HepG2 (cell line): Measurements from ENCODE around the gene PIP4K2C. TPM values are rescaled to one million over a fixed set of nuclear protein-coding genes. Genes with fewer than 3 reads are reported as not detected.
"Not testable (repeated sequence)": the region's sequence is repeated elsewhere in the genome, so short reads cannot be mapped to it uniquely, and the experiment has no call there.

ENCODE experiments used
- ATAC-seq: fragments of 200-7000 bp; cut with Tn5 transposase; 3 replicates; pipeline ENCODE4 v1.9.1; 2020; ENCODE audit warnings: mild to moderate bottlenecking, moderate library complexity
- BruUV-seq: library from RNA; stranded (reverse); fragments of 400-500 nt; replicated peaks from 2 replicates; lab custom pipeline; 2021; lab: Mats Ljungman, UMichigan
- CTCF ChIA-PET: fragments of 300-600 bp; formaldehyde crosslinking; extraction: SDS; loops from one replicate; lab custom pipeline; 2021; ENCODE audit warnings: low total read pairs, inconsistent platforms, low intra/inter-chr PET ratio; lab: Yijun Ruan, JAX
- POLR2A ChIA-PET: fragments of 350-600 bp; sonication (Branson Sonifier 250); formaldehyde crosslinking; loops from one replicate; lab custom pipeline; 2020; ENCODE audit warnings: antibody characterized with exemption, inconsistent platforms; lab: Yijun Ruan, JAX
- DNase-seq: peaks from one replicate; pipeline ENCODE4 v3.0.0-alpha.2; 2015; ENCODE audit warnings: low spot score
- FAIRE-seq: peaks from 3 replicates; lab custom pipeline; 2011; peaks lifted over from hg19 to GRCh38; lab: Jason Lieb, UNC
- H2AFZ ChIP-seq: one replicate; pipeline ENCODE4 v1.6.1; 2011; ENCODE audit warnings: low read length, inconsistent platforms
- H3K27ac ChIP-seq: fragments of 300-600 bp; 3 replicates; pipeline ENCODE4 v1.8.0; 2011; ENCODE audit warnings: mixed run types, mild to moderate bottlenecking, mixed read lengths, low read length, inconsistent platforms; ENCODE audit not compliant: insufficient read depth; ENCODE audit errors: extremely low read length
- H3K27me3 ChIP-seq, 2 experiments: fragments of 200-600 bp in 1 of 2; 2 replicates in 1 of 2; 3 replicates in 1 of 2; pipeline versions ENCODE4 v1.6.0 to v1.8.0; 2011; ENCODE audit warnings: low read length in 2 of 2, mild to moderate bottlenecking in 2 of 2, moderate library complexity in 2 of 2, inconsistent platforms in 1 of 2; ENCODE audit not compliant: insufficient read depth in 2 of 2, control insufficient read depth in 1 of 2
- H3K36me3 ChIP-seq, 2 experiments: fragments of 200-600 bp in 1 of 2; replicated peaks in 1 of 2; 2 replicates in 1 of 2; 3 replicates in 1 of 2; pipeline versions ENCODE4 v1.5.1 to v1.8.0; 2011; ENCODE audit warnings: low read length in 2 of 2, inconsistent platforms in 1 of 2; ENCODE audit not compliant: insufficient read depth in 2 of 2, control insufficient read depth in 1 of 2
- H3K4me1 ChIP-seq: 2 replicates; pipeline ENCODE4 v1.5.1; 2012; ENCODE audit warnings: low read length, inconsistent platforms; ENCODE audit not compliant: insufficient read depth
- H3K4me2 ChIP-seq: 2 replicates; pipeline ENCODE4 v1.6.0; 2011; ENCODE audit warnings: low read depth, low read length, inconsistent platforms
- H3K4me3 ChIP-seq, 3 experiments: fragments of 200-600 bp in 1 of 3; sonication (generic), shearing (Covaris generic) in 1 of 3; replicated peaks in 1 of 3; 2 replicates each; pipeline ENCODE4 v1.5.1; 2011 to 2016; ENCODE audit warnings: low read length in 3 of 3, inconsistent platforms in 2 of 3, low read depth in 2 of 3, mild to moderate bottlenecking in 2 of 3, control low read depth in 1 of 3, mixed read lengths in 1 of 3; ENCODE audit not compliant: insufficient read depth in 1 of 3
- H3K79me2 ChIP-seq: one replicate; pipeline ENCODE4 v1.6.1; 2011; ENCODE audit warnings: low read length, inconsistent platforms; ENCODE audit not compliant: insufficient read depth
- H3K9ac ChIP-seq: 2 replicates; pipeline ENCODE4 v1.6.0; 2011; ENCODE audit warnings: mild to moderate bottlenecking, low read depth, low read length, inconsistent platforms; ENCODE audit not compliant: insufficient read depth
- H3K9me3 ChIP-seq: 2 replicates; pipeline ENCODE4 v1.5.1; 2012; ENCODE audit warnings: mild to moderate bottlenecking, low read length
- H4K20me1 ChIP-seq: 2 replicates; pipeline ENCODE4 v1.6.0; 2011; ENCODE audit warnings: inconsistent platforms, mild to moderate bottlenecking, low read length, moderate library complexity; ENCODE audit not compliant: insufficient read depth
- AKAP8 ChIP-seq: sonication (generic); formaldehyde crosslinking; IDR thresholded peaks from 2 replicates; pipeline ENCODE4 v1.5.1; 2020; ENCODE audit warnings: mild to moderate bottlenecking, missing genetic modification reagents
- GTF3A ChIP-seq: sonication (generic); formaldehyde crosslinking; conservative IDR thresholded peaks from 2 replicates; pipeline ENCODE4 v1.4.0; 2020; ENCODE audit warnings: mild to moderate bottlenecking, missing genetic modification reagents
- WGBS: methylation state at CpG from one replicate; pipeline ENCODE4 v1.1.6; 2017; ENCODE audit warnings: low lambda C conversion rate; 5-methylcytosine and 5-hydroxymethylcytosine counted together
- in situ Hi-C: cut with HindIII; loops from 2 replicates; pipeline ENCODE4 v1.10.0; 2017; ENCODE audit warnings: low pct_unique_long_range_greater_than_20kb; ENCODE audit not compliant: extremely low pct_ligation_motif_present
- intact Hi-C: fragments of 100-400 bp; cut with micrococcal nuclease; formaldehyde crosslinking; loops from one replicate; pipeline ENCODE4 v1.10.0; 2022; ENCODE audit not compliant: unreplicated experiment
- polyA plus RNA-seq, 8 experiments: library from polyadenylated mRNA; depleted of rRNA in 3 of 8; stranded (reverse) in 7 of 8; unstranded in 1 of 8; fragments of >200 nt; fragmentation: Illumina TruSeq in 4 of 8; extraction: Trizol in 4 of 8; gene quantifications; 2 replicates each; pipeline versions ENCODE4 v1.2.1 to v1.2.3, GENCODE V29; 2011 to 2016; ENCODE audit warnings: low read depth in 4 of 8, missing spikeins in 1 of 8, mixed read lengths in 1 of 8; ENCODE audit not compliant: insufficient read depth in 1 of 8
- total RNA-seq, 5 experiments: library from RNA; depleted of rRNA; stranded (reverse); fragments of >200 nt; fragmentation: Illumina TruSeq; extraction: Trizol; gene quantifications; 2 replicates each; pipeline ENCODE4 v1.2.3, GENCODE V29; 2016; ENCODE audit warnings: low read depth in 1 of 5

Gene PIP4K2C
- total and polyA plus RNA-seq, 2 of the 13 experiments (the other 11 are each of a cell fraction or from before 2014, with no cell fraction given) = 23.3 to 26.4 TPM

DNA sequence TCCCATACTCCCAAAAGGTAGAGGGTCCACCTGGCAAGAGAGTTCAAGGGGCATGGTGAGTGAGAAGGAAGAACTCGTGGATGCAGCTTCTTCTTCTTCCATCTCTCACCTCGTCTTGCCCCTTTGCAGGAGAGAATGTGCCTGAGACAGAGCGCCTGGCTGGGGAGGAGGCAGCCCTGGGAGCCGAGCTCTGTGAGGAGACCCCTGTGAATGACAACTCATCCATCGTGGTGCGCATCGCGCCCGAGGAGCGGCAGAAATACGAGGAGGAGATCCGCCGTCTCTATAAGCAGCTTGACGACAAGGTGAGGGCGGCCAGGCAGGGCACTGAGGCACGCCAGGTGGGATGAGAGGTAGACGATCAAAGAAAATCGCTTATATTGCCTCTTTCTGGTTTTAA lies 21.1 kb upstream of the PIP4K2C start:
- Histone ChIP-seq H3K79me2 (no peaks in the 10 kb centered on the region), H3K27me3 (no peaks in the 10 kb centered on the region), H3K9me3 (no peaks in the 10 kb centered on the region), H3K4me2 (no peak overlapping the region), H3K9ac (no peak overlapping the region), H2AFZ (no peak overlapping the region), H3K27ac (no peak overlapping the region), H3K36me3 (no peaks in the 10 kb centered on the region; a peak in 1 of 5 replicates)
- in situ Hi-C loops = no loop called here
- DNase-seq (no peak), ATAC-seq (no peak)
- 86% methylated on average over 18 of the region's 18 CpGs for WGBS
- no TSS peak for BruUV-seq
- no peak for TF ChIP-seq GTF3A
- no peak for TF ChIP-seq AKAP8 (CRISPR knock-in tag)
- TF ChIP-seq, all 625 proteins: peak for 0
- Histone ChIP-seq H4K20me1 (no peaks in the 10 kb centered on the region), H3K4me3 (no peak overlapping the region), H3K4me1 (peaks cover 9% of the 10 kb centered on the region)
- ChIA-PET POLR2A (no interaction called here), CTCF (no interaction called here)
- FAIRE-seq = no peak
- intact Hi-C loops = no loop called here

DNA sequence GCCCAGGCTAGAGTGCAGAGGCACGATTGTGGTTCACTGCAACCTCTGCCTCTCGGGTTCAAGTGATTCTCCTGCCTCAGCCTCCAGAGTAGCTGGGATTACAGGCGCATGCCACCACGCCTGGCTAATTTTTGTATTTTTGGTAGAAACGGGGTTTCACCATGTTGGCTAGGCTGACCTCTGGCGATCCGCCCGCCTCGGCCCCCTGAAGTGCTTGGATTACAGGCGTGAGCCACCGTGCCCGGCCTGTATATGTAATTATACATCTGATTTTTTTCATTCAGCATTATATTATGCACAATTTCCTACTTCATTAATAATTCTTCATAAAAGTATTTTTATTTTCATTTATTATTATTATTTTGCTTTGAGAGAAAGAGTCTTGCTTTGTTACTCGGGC lies 20.6 kb upstream of the PIP4K2C start:
- H3K9ac ChIP-seq, BruUV-seq, H3K79me2 ChIP-seq, in situ Hi-C loops, H2AFZ ChIP-seq, H3K9me3 ChIP-seq, H3K27me3 ChIP-seq, H3K4me2 ChIP-seq, H3K36me3 ChIP-seq, intact Hi-C loops, FAIRE-seq, H4K20me1 ChIP-seq, CTCF ChIA-PET, H3K4me3 ChIP-seq, ATAC-seq, DNase-seq, H3K27ac ChIP-seq: not testable (repeated sequence)
- peaks cover 15% of the 10 kb centered on the region for H3K4me1 ChIP-seq
- 95% methylated on average over 13 of the region's 13 CpGs for WGBS
- POLR2A ChIA-PET = interaction anchor here (1.4 kb wide), 1 partner anchor 23 kb away, joined by 3 read pairs; the partner anchor contains the start of gene DCTN2
